ENCODE data around the gene CUL4B.

DNA sequence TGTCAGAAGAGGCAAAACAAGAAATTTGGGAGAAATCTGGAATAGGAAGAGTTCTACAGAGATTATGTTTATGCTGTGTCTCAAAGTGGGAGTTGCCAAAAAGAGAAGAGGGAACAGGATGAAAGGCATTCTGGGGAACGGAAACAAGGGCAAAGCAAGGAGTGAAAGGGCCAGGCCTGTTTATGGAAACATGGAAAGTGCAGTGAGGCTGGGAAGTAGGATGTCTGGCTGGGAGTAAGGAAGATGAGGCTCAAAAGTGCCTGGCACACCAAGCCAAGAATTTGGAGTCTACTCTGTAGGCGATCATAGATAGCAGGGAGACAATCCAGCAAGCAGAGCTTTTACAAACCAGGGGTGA lies 1.8 kb upstream of the CUL4B start:
- TF ChIP-seq POLR2A (IDR thresholded peaks at IDR 0.05; ENCODE audit: extremely low read depth, insufficient read length) (no peak), MAX (IDR thresholded peaks at IDR 0.05; ENCODE audit: low read depth, low read length) (no peak)
- TF ChIP-seq, protein P1, sequence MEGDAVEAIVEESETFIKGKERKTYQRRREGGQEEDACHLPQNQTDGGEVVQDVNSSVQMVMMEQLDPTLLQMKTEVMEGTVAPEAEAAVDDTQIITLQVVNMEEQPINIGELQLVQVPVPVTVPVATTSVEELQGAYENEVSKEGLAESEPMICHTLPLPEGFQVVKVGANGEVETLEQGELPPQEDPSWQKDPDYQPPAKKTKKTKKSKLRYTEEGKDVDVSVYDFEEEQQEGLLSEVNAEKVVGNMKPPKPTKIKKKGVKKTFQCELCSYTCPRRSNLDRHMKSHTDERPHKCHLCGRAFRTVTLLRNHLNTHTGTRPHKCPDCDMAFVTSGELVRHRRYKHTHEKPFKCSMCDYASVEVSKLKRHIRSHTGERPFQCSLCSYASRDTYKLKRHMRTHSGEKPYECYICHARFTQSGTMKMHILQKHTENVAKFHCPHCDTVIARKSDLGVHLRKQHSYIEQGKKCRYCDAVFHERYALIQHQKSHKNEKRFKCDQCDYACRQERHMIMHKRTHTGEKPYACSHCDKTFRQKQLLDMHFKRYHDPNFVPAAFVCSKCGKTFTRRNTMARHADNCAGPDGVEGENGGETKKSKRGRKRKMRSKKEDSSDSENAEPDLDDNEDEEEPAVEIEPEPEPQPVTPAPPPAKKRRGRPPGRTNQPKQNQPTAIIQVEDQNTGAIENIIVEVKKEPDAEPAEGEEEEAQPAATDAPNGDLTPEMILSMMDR (IDR thresholded peaks at IDR 0.05; ENCODE audit: low read depth, low read length), result no peak

All from NB4 (cell line).